GM18505 (cell line): Measurements from ENCODE around the gene NGDN.
"Not testable (repeated sequence)": the region's sequence is repeated elsewhere in the genome, so short reads cannot be mapped to it uniquely, and the experiment has no call there.

Source experiments
- ATAC-seq: cut with Tn5 transposase; IDR thresholded peaks from one replicate; pipeline ENCODE4 v1.9.1; 2021; ENCODE audit not compliant: unreplicated experiment
- POLR2A ChIP-seq: IDR thresholded peaks from 4 replicates; pipeline ENCODE4 v1.6.1; 2011; ENCODE audit warnings: borderline replicate concordance; ENCODE audit not compliant: insufficient read depth, insufficient read length; ENCODE audit errors: extremely low read depth

NGDN gene, protein sequence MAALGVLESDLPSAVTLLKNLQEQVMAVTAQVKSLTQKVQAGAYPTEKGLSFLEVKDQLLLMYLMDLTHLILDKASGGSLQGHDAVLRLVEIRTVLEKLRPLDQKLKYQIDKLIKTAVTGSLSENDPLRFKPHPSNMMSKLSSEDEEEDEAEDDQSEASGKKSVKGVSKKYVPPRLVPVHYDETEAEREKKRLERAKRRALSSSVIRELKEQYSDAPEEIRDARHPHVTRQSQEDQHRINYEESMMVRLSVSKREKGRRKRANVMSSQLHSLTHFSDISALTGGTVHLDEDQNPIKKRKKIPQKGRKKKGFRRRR

DNA sequence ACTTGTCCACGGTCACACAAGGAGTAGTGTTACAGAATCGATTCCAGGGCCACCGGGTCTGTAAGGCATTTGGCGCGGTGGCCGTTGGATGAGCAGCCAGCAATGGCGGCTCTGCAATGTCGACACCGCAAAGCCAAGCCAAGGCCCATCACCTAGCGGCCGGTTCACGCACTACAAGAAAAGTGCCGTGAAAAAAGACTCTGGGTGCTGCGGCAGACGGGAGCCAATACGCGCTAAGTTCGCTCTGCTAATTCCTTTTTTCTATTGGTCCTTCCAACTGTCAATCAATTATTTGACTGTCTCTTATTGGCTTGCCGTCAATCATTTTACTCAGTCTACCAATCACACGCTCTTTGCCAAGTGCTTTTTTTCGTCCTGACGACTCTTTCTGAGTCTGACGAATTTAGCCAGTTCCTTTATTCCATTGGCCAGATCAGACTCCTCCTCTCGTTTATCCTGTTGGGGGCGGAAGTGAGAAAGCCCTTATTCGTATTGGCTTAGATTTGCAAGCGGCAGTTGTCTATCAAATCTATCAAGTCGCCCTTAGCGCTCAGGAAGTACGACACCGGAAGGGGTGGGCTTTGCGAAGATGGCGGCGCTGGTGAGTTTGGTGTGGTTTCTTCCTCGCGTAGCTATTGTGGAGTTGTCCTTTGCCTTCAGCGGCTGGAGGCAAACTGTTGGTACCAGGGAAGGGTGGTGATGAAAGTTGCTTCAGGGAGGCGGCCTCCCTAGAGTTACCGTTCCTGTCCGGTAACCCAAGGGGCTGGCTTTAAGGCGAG is at the start of gene NGDN:
TSS of gene NGDN (plus strand) at position 577 of the 779 bp plus-strand sequence. CDS start at position 590, 13 bp downstream.
- peak; percentile 73 for TF ChIP-seq POLR2A
- ATAC-seq, result peak; percentile 93

DNA sequence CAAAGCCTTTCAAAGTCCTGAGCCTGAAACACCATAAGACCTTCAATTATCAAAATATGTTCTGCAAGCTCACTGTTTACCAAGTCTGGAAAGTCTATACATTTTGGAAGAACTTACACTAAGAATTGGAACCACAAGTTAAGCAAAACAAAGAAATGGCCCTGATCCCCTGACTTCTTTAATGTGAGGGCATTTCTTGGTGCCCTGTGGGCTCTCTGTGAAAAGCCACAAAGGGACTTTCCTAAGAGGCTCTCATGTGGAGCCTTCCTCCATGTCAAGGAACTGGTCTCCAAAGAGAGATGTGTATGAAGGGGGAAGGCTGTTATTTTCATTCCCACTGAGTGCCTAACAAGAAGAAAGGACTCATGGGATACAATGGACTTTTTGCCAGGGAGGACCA is 47.9 kb upstream of the NGDN start:
- no peak for ATAC-seq
- TF ChIP-seq POLR2A, result no peak

DNA sequence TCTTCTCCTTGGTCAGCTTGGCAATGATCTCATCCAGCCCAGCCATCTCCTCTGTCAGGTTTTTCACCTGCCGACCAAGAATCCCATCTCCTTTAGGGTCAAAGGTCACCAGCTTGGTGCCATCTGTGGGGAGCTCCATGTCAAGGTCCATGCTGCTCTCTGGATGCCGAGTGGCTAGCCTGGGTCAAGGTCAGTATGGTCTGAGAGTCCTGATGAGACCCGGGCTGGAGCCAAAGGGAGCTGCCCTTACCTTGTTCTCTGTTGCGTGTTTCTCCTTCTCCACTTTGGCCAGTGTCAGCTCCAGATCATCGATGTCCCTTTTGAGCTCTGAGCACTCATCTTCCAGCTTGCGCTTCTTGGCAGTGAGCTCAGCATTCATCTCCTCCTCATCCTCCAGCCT is 45.8 kb upstream of the NGDN start:
- TF ChIP-seq POLR2A, result no peak
- ATAC-seq, result no peak

DNA sequence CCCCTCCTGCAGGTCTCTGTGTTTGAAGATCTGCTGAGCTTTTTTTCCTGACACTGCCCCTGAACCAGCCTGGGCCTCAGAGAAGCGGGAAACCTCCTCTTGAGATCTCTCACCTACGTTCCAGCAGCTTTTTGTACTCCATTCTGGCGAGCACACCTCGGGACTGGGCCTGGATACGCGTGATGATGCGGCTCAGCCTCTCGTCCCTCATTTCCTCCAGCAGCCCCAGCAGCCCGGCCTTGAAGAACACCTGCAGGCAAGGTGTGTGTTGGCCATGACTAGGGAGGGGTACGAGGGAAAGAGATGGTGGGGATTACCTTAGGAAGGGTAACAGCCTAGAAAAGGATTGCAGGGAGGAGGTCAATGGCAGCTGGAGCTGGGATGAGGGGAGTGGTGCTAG is 44.3 kb upstream of the NGDN start:
- no peak for ATAC-seq
- no peak for TF ChIP-seq POLR2A

DNA sequence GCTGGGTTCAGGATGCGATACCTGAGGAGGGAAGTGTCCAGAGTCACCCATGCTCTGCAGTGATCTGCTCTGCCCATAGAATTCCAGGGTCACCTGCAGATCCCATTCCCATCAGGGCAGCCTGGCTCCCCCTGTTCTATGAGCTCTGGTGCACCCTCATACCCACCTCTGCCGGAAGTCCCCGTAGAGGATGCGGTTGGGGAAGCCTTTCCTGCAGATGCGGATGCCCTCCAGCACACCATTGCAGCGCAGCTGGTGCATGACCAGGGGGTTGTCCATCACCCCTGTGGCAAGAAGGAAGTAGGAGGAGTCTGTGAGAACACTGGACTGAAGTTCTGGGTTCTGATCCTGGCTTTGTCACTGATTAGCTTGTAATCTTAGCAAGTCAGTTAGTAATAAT is 43.7 kb upstream of the NGDN start:
- not testable (repeated sequence) for ATAC-seq

DNA sequence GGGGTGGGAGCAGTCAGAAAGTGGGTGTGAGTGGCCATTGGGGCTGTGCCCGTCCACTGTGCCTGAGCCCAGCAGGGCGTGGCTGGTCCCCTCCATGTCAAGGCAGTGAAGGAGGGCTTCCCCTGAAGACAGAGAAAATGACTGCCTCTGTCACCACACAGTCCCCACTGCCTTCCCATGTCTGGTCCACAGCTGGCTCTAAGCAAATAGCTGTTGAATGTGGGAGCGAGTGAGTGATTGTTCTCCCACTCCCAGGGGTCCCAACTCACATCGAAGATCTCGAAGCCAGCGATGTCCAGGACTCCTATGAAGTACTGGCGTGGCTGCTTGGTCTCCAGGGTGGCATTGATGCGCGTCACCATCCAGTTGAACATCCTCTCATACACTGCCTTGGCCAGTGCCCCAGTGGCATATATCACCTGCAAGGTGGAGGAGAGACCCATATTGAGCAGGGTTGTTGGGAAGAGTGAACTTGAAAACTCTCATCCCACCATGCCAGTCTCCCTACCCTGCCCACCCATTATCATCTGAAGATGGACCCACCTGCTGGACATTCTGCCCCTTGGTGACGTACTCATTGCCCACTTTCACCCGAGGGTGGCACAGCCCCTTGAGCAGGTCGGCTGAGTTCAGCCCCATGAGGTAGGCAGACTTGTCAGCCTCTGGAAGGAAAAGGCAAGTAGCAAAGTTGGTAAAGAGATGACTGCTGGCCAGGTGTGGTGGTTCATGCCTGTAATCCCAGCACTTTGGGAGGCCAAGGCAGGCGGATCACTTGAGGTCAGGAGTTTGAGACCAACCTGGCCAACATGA is 40.6 kb upstream of the NGDN start:
- no peak for ATAC-seq

DNA sequence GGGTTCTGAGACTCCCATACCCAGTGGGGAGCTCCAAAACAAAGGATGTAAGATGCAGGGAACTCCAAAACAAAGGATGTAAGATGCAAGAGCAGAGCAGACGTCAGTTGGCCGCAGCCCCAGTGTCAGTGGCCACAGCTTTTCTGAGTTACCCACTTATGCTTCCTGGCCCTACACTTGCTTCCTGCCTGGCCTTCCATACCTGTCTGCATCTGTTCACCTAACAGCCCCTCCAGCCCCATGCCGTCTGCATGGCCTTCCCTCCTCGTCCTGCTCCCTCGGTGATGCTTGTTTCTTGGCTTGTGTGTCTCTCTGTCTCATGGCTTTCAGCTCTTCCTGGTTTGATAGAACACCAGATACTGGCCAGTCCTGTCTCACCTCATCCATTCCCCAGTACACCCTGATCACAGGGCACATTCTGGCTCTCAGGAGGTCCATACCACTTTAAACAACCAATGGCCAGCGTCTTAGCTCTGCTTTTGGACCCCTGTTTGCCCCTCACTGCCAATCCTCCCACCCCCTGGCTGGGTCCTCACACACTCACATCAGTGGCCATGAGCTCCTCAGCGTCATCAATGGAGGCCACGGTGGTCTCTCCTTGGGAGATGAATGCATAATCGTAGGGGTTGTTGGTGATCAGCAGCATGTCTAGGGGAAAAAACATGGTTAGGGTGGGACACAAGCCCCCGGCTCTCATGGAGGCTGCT is 39.3 kb upstream of the NGDN start:
- ATAC-seq, result no peak
- no peak for TF ChIP-seq POLR2A

More for the DNA sequence above, 40.6 kb upstream of the NGDN start:
- no peak for TF ChIP-seq POLR2A

DNA sequence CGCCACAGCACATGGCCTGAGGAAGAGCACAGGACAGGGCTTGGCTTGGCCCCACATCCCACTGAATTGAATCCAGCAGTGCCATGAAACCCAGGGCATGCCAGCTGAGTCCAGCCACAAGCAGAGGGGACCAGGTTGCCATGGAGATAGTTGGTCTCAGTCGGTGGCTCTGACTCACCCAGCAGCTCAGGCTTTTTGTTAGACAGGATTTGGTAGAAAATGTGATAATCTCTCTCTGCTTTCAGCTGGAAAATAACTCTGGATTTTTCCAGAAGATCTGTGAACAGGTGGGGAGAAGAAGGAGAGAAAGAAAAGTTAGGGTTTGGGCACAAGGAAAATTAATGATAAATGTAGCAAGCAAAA is 38.8 kb upstream of the NGDN start:
- ATAC-seq, result no peak
- TF ChIP-seq POLR2A, result no peak

DNA sequence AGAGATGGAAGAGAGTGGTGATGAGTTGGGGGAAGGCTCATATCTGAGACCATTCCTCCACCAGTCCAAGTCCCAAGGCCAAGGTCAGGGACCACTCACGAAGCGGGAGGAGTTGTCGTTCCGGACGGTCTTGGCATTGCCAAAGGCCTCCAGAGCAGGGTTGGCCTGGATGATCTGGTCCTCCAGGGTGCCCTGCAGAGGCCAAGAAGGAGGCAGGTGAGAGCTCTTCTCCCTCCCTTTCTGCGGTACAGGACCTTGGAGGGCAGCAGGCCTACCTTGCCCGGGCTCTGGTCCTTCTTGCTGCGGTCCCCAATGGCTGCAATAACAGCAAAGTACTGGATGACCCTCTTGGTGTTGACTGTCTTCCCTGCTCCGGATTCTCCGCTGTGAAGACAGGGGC is 38.0 kb upstream of the NGDN start:
- ATAC-seq, result no peak
- no peak for TF ChIP-seq POLR2A

DNA sequence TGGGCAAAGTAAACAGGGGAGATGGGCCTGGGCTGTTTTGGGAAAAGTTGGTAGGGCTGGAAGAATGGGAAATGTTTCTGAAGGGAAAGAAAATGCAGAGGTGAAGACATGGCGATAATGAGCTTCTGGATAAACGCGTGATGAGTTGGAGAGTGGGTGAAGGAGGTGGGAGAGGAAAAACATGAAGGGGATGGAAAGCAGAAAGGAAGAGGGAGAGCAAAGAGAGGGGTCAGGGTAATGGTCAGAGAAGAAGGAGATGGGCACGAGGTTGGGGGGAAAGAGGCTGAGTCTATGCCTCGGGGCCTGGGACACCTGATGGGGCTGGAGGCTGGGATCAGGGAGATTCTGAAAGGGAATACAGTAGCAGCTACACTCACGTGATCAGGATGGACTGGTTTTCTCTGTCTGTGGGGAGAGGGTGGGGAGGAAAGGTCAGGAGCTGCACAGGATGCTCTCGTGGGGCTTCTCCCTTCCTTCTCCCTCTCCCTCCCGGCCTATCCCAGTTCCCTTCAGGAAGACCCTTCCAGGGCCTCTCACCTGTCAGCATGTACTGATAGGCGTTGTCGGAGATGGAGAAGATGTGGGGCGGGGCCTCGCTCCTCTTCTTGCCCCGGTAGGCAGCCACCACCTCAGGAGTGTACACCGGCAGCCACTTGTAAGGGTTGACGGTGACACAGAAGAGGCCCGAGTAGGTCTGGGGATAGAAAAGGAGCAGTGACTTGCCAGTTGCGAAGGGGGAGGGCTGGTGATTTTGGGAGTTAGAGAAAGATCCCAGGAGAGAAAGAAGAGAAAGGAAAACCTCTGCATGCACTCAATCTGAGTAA is 37.2 kb upstream of the NGDN start:
- TF ChIP-seq POLR2A, result no peak
- no peak for ATAC-seq

DNA sequence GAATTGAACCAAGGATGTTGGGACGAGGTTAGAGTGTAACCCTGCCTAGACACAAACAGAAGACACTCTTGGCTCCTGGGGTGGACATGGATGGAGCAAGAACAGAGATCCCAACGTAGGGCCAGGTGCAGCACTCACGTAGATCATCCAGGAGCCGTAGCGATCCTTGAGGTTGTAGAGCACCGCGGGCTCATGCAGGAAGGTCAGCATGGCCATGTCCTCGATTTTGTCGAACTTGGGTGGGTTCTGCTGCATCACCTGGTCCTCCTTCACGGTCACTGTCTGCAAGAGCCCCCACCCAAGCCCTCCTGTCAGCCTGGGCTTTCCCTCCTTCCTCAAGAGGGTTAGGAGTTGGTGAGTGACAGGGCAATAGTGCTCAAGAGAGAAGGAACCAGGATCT is 36.6 kb upstream of the NGDN start:
- ATAC-seq, result no peak
- TF ChIP-seq POLR2A, result no peak

DNA sequence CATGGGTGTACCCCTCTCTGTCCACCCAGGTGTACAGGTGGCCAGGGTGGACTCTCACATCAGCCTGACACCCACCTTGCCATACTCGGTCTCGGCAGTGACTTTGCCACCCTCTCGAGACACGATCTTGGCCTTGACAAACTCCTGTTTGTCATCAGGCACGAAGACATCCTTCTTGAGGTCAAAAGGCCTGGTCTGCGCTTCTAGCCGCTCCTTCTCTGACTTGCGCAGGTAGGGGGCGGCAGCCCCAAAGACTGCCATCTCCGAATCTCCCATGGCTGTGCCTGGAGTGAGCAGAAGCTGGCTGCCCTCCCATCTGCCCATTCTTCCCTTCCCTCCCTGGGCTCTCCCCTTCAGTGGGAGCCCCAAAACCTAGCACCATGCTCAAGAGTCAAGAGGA is 36.0 kb upstream of the NGDN start:
- no peak for TF ChIP-seq POLR2A
- no peak for ATAC-seq
